Measurements from ENCODE around the gene SLC13A5.

Gene SLC13A5

GRCh38 chr17:6638046-6638908, 74.9 kb downstream of the SLC13A5 start:
- no peak overlapping the region for H3K9ac ChIP-seq (ENCODE audit: insufficient read length)
- no peaks in the 10 kb centered on the region for H3K9me3 ChIP-seq (ENCODE audit: low read depth, low read length)
- H3K4me3 ChIP-seq: no peak overlapping the region
- TF ChIP-seq EZH2 (IDR thresholded peaks at IDR 0.05) (no peak), POLR2AphosphoS5 (IDR thresholded peaks at IDR 0.05; ENCODE audit: borderline replicate concordance, low read depth, low read length) (no peak), FOXP2 (optimal IDR thresholded peaks at IDR 0.05; ENCODE audit: control extremely low read depth, extremely low read length, insufficient read depth) (no peak)
- no peak for DNase-seq (ENCODE audit: low read depth, low spot score)
- H3K36me3 ChIP-seq (ENCODE audit: insufficient read depth, low read length): peaks cover 32% of the 10 kb centered on the region
- no peak overlapping the region for H3K27ac ChIP-seq

DNA sequence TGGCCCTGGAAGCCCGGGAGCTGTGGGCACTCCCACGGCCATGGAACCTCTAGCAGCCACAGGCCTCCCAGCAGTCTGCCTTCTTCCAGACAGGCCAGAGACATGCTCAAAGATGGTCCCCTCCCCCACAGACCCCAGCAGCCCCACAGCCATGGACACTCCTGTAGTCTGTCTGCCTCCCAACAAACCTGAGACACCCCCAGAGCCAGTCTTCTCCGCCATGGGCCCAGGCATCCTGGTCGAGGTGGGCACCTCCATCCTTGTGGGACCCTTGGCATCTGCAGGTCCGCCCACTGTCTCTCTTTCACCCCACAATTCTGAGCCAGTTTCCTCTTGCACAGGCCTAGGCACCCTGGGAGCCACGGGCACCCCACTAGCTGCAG, 75.7 kb downstream of the SLC13A5 start:
- no peaks in the 10 kb centered on the region for H3K9me3 ChIP-seq (ENCODE audit: low read depth, low read length)
- H3K36me3 ChIP-seq (ENCODE audit: insufficient read depth, low read length): peaks cover 32% of the 10 kb centered on the region
- no peak overlapping the region for H3K4me3 ChIP-seq
- no peak for DNase-seq (ENCODE audit: low read depth, low spot score)
- no peak overlapping the region for H3K9ac ChIP-seq (ENCODE audit: insufficient read length)
- TF ChIP-seq POLR2AphosphoS5 (IDR thresholded peaks at IDR 0.05; ENCODE audit: borderline replicate concordance, low read depth, low read length): no peak
- TF ChIP-seq EZH2 (IDR thresholded peaks at IDR 0.05): no peak
- TF ChIP-seq FOXP2 (optimal IDR thresholded peaks at IDR 0.05; ENCODE audit: control extremely low read depth, extremely low read length, insufficient read depth): no peak
- H3K27ac ChIP-seq: no peak overlapping the region

- TF ChIP-seq FOXP2 (optimal IDR thresholded peaks at IDR 0.05; ENCODE audit: control extremely low read depth, extremely low read length, insufficient read depth) (no peak), POLR2AphosphoS5 (IDR thresholded peaks at IDR 0.05; ENCODE audit: borderline replicate concordance, low read depth, low read length) (no peak), EZH2 (IDR thresholded peaks at IDR 0.05) (no peak)
- H3K9me3 ChIP-seq (ENCODE audit: low read depth, low read length): no peaks in the 10 kb centered on the region
- H3K27ac ChIP-seq: no peak overlapping the region
- H3K4me3 ChIP-seq: no peak overlapping the region
- peaks cover 35% of the 10 kb centered on the region for H3K36me3 ChIP-seq (ENCODE audit: insufficient read depth, low read length)
- no peak overlapping the region for H3K9ac ChIP-seq (ENCODE audit: insufficient read length)
- no peak for DNase-seq (ENCODE audit: low read depth, low spot score)
Observed at GRCh38 chr17:6636616-6637457, 76.3 kb downstream of the SLC13A5 start.

DNA sequence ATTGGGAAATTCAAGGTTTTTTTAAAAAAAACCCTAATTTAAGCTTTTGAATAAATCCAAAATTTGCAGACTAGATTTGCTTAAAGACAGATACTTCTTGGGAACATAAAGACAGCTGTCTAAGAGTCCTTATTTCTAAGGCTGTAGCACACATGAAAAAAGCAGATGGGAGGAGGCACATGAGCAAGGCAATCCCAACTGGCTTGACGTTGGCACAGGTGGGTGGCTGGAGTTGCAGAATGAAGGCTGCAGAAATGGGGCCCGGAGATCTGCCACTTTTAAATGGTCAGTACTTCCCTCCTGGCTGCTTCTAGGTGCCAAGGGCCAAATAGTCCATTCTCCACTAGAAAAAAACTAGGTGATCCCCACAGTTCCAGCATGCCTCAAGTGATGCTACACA, 77.1 kb downstream of the SLC13A5 start:
- Histone ChIP-seq H3K9ac (ENCODE audit: insufficient read length) (no peak overlapping the region), H3K4me3 (no peak overlapping the region), H3K9me3 (ENCODE audit: low read depth, low read length) (no peaks in the 10 kb centered on the region), H3K36me3 (ENCODE audit: insufficient read depth, low read length) (peaks cover 41% of the 10 kb centered on the region), H3K27ac (no peak overlapping the region)
- TF ChIP-seq FOXP2 (optimal IDR thresholded peaks at IDR 0.05; ENCODE audit: control extremely low read depth, extremely low read length, insufficient read depth): no peak
- TF ChIP-seq POLR2AphosphoS5 (IDR thresholded peaks at IDR 0.05; ENCODE audit: borderline replicate concordance, low read depth, low read length): no peak
- no peak for TF ChIP-seq EZH2 (IDR thresholded peaks at IDR 0.05)
- no peak for DNase-seq (ENCODE audit: low read depth, low spot score)
